Measurements from ENCODE around the gene COPE.

DNA sequence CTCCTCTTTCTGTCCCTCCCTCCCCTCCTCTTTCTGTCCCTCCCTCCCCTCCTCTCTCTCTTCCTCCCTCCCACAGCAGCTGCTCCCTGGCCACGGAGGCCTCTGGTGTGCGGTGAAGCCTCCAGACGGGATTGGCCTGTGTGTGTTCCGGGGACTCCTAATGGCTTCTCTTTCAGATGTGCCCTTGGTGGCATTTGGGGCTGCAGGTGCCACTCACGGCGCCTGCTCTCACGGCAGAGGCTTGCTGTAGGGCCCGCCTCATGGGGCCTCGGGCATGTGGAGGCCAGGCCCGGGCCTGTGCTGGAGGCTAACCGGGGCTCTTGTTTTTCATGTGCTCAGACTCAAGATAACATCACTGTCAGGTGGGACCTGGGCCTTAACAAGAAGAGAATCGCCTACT, 66.5 kb downstream of the COPE start:
- TF ChIP-seq, protein P1, sequence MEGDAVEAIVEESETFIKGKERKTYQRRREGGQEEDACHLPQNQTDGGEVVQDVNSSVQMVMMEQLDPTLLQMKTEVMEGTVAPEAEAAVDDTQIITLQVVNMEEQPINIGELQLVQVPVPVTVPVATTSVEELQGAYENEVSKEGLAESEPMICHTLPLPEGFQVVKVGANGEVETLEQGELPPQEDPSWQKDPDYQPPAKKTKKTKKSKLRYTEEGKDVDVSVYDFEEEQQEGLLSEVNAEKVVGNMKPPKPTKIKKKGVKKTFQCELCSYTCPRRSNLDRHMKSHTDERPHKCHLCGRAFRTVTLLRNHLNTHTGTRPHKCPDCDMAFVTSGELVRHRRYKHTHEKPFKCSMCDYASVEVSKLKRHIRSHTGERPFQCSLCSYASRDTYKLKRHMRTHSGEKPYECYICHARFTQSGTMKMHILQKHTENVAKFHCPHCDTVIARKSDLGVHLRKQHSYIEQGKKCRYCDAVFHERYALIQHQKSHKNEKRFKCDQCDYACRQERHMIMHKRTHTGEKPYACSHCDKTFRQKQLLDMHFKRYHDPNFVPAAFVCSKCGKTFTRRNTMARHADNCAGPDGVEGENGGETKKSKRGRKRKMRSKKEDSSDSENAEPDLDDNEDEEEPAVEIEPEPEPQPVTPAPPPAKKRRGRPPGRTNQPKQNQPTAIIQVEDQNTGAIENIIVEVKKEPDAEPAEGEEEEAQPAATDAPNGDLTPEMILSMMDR (IDR thresholded peaks at IDR 0.05; ENCODE audit: poor library complexity, severe bottlenecking) = no peak
- TF ChIP-seq EZH2 (IDR thresholded peaks at IDR 0.05; ENCODE audit: borderline replicate concordance, insufficient read depth, low read length, poor library complexity, severe bottlenecking) (no peak), RAD21 (conservative IDR thresholded peaks at IDR 0.05) (no peak), POLR2AphosphoS5 (IDR thresholded peaks at IDR 0.05) (no peak), TAF1 (IDR thresholded peaks at IDR 0.05; ENCODE audit: low read depth) (no peak)
- TF ChIP-seq, protein P2, sequence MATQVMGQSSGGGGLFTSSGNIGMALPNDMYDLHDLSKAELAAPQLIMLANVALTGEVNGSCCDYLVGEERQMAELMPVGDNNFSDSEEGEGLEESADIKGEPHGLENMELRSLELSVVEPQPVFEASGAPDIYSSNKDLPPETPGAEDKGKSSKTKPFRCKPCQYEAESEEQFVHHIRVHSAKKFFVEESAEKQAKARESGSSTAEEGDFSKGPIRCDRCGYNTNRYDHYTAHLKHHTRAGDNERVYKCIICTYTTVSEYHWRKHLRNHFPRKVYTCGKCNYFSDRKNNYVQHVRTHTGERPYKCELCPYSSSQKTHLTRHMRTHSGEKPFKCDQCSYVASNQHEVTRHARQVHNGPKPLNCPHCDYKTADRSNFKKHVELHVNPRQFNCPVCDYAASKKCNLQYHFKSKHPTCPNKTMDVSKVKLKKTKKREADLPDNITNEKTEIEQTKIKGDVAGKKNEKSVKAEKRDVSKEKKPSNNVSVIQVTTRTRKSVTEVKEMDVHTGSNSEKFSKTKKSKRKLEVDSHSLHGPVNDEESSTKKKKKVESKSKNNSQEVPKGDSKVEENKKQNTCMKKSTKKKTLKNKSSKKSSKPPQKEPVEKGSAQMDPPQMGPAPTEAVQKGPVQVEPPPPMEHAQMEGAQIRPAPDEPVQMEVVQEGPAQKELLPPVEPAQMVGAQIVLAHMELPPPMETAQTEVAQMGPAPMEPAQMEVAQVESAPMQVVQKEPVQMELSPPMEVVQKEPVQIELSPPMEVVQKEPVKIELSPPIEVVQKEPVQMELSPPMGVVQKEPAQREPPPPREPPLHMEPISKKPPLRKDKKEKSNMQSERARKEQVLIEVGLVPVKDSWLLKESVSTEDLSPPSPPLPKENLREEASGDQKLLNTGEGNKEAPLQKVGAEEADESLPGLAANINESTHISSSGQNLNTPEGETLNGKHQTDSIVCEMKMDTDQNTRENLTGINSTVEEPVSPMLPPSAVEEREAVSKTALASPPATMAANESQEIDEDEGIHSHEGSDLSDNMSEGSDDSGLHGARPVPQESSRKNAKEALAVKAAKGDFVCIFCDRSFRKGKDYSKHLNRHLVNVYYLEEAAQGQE (IDR thresholded peaks at IDR 0.05; ENCODE audit: borderline replicate concordance) = no peak
